ENCODE measurements around the gene HOXA5. TPM values are rescaled to one million over a fixed set of nuclear protein-coding genes. Genes with fewer than 3 reads are reported as not detected.

Gene HOXA5
- total and polyA plus RNA-seq, 2 donors (not counting 3 experiments of a cell fraction or from before 2014, with no cell fraction given) = 18.6 to 18.8 TPM

GRCh38 chr7:27172315-27172774 lies 28.9 kb upstream of the HOXA5 start:
- H3K27me3 ChIP-seq (ENCODE audit: control insufficient read depth in 2 of 2, insufficient read depth in 2 of 2, low read length in 2 of 2) = no peaks in the 10 kb centered on the region
- CTCF ChIA-PET = interaction anchor here (1.2 to 8.0 kb wide), 9 partner anchors 6 to 24 kb away, joined by 4 to 86 read pairs (median 8); partner anchors contain the start of genes HOXA11, HOXA3 and HOXA7

More at GRCh38 chr7:27172315-27172774, 28.9 kb upstream of the HOXA5 start:
- H3K9ac ChIP-seq (replicated peaks; ENCODE audit: extremely low read depth, insufficient read depth, low read length) = peak overlapping the region; percentile 91
- no peaks in the 10 kb centered on the region for H4K20me1 ChIP-seq (replicated peaks; ENCODE audit: control insufficient read depth, extremely low read depth, insufficient read depth, low read length)
- H3K4me2 ChIP-seq (ENCODE audit: insufficient read depth, low read length) = peak overlapping the region; percentile 98
- intact Hi-C loops (cut with micrococcal nuclease) (no loop called here), dilution Hi-C loops (cut with MboI; ENCODE audit: extremely low pct_ligation_motif_present, low sequenced_read_pairs) (loop anchor here (25.0 kb wide), 1 partner anchor 985 kb away; no protein-coding TSS in a partner anchor)
- BruUV-seq (replicated peaks) = no TSS peak
- TF ChIP-seq CTCF (IDR thresholded peaks at IDR 0.05; ENCODE audit: extremely low read depth in 1 of 2, insufficient read depth in 1 of 2, low read depth in 1 of 2, low read length in 2 of 2) = no peak
- TF ChIP-seq MAX (IDR thresholded peaks at IDR 0.05; ENCODE audit: insufficient read depth, insufficient read length) = no peak
- no peak for TF ChIP-seq MYC (IDR thresholded peaks at IDR 0.05; ENCODE audit: low read depth, low read length)
- TF ChIP-seq POLR2AphosphoS5 (IDR thresholded peaks at IDR 0.05; ENCODE audit: insufficient read depth, low read depth, low read length) = no peak
- no peak for TF ChIP-seq POLR2A (IDR thresholded peaks at IDR 0.05; ENCODE audit: low read depth, low read length)
- TF ChIP-seq EZH2 (IDR thresholded peaks at IDR 0.05; ENCODE audit: borderline replicate concordance, low read depth, low read length, severe bottlenecking) = no peak
- TF ChIP-seq JUN (IDR thresholded peaks at IDR 0.05; ENCODE audit: borderline replicate concordance, insufficient read depth, insufficient read length, low read depth) = no peak
- POLR2A ChIA-PET = interaction anchor here (1.2 to 1.6 kb wide), 2 partner anchors 10 to 20 kb away, joined by 3 to 4 read pairs; partner anchors contain the start of gene HOXA3
- H3K36me3 ChIP-seq (ENCODE audit: control insufficient read depth in 2 of 2, extremely low read depth in 1 of 2, insufficient read depth in 2 of 2, low read length in 2 of 2) = no peaks in the 10 kb centered on the region
- no peaks in the 10 kb centered on the region for H3K9me1 ChIP-seq (replicated peaks; ENCODE audit: control insufficient read depth, extremely low read depth, insufficient read depth, low read length)
- FAIRE-seq (no peak), DNase-seq (ENCODE audit: low read depth, low spot score) (peak; percentile 69)
- peak overlapping the region; percentile 35 to 88 (median 59) for H3K4me3 ChIP-seq (replicated peaks in 1 of 3; ENCODE audit: insufficient read depth in 1 of 3, low read depth in 1 of 3, low read length in 3 of 3)
- H2AFZ ChIP-seq (ENCODE audit: low read depth, low read length) = no peak overlapping the region
- no peaks in the 10 kb centered on the region for H3K9me3 ChIP-seq (replicated peaks; ENCODE audit: control insufficient read depth, insufficient read depth, low read length)
- peaks cover 100% of the 10 kb centered on the region for H3K79me2 ChIP-seq (ENCODE audit: control insufficient read depth, insufficient read depth, low read length)
- H3K27ac ChIP-seq (ENCODE audit: insufficient read depth, low read depth, low read length) = peak overlapping the region; percentile 96
- peaks cover 58% of the 10 kb centered on the region for H3K4me1 ChIP-seq (ENCODE audit: control insufficient read depth, extremely low read depth, insufficient read depth, low read length)
